NCI-H1417 treated with DMSO at 0.1 percent for 48 hours (cell line): ENCODE results near the gene UBL3.

Experiments
- DNase-seq: peaks from one replicate; lab custom pipeline; 2025; lab: John Stamatoyannopoulos, UW

Gene UBL3

GRCh38 chr13:29758531-29759114 lies 91.8 kb downstream of the UBL3 start:
- DNase-seq = no peak

- no peak for DNase-seq
Measured at GRCh38 chr13:29756506-29756905, 93.9 kb downstream of the UBL3 start.

- DNase-seq = no peak
Measured at GRCh38 chr13:29754473-29754806, 96.0 kb downstream of the UBL3 start.

- DNase-seq = no peak
Measured at GRCh38 chr13:29753618-29754472, 96.6 kb downstream of the UBL3 start.

GRCh38 chr13:29752175-29752574 lies 98.2 kb downstream of the UBL3 start:
- DNase-seq = no peak

GRCh38 chr13:29750183-29750530 lies 100.3 kb downstream of the UBL3 start:
- DNase-seq = no peak

GRCh38 chr13:29749401-29750182 lies 100.8 kb downstream of the UBL3 start:
- no peak for DNase-seq

GRCh38 chr13:29748097-29748496 lies 102.3 kb downstream of the UBL3 start:
- no peak for DNase-seq

- DNase-seq = no peak
Measured at GRCh38 chr13:29746148-29746677, 104.2 kb downstream of the UBL3 start.

- DNase-seq = no peak
Measured at GRCh38 chr13:29745704-29746103, 104.7 kb downstream of the UBL3 start.

- DNase-seq = no peak
Measured at GRCh38 chr13:29743201-29743786, 107.1 kb downstream of the UBL3 start.

- no peak for DNase-seq
Measured at GRCh38 chr13:29740961-29741360, 109.5 kb downstream of the UBL3 start.

- no peak for DNase-seq
Measured at GRCh38 chr13:29737061-29737460, 113.4 kb downstream of the UBL3 start.

- no peak for DNase-seq
Measured at GRCh38 chr13:29733147-29733611, 117.2 kb downstream of the UBL3 start.

GRCh38 chr13:29730253-29730652 lies 120.2 kb downstream of the UBL3 start:
- DNase-seq = no peak

- no peak for DNase-seq
Measured at GRCh38 chr13:29722415-29722814, 128.0 kb downstream of the UBL3 start.

- DNase-seq = no peak
Measured at GRCh38 chr13:29721766-29722165, 128.7 kb downstream of the UBL3 start.

- no peak for DNase-seq
Measured at GRCh38 chr13:29718694-29719093, 131.7 kb downstream of the UBL3 start.

- no peak for DNase-seq
Measured at GRCh38 chr13:29716493-29716892, 133.9 kb downstream of the UBL3 start.
